ENCODE results near the gene DLG3.

Gene DLG3

GRCh38 chrX:70437011-70437410 lies 7.6 kb upstream of the DLG3 start:
- in situ Hi-C loops (cut with HindIII; ENCODE audit: low sequenced_read_pairs) = no loop called here

GRCh38 chrX:70437921-70438665 lies 6.5 kb upstream of the DLG3 start:
- in situ Hi-C loops (cut with HindIII; ENCODE audit: low sequenced_read_pairs) = no loop called here

- in situ Hi-C loops (cut with HindIII; ENCODE audit: low sequenced_read_pairs) = no loop called here
These were observed 5.6 kb upstream of the DLG3 start for GRCh38 chrX:70439016-70439415.

GRCh38 chrX:70442224-70442623 lies 2.4 kb upstream of the DLG3 start:
- in situ Hi-C loops (cut with HindIII; ENCODE audit: low sequenced_read_pairs) = no loop called here

- in situ Hi-C loops (cut with HindIII; ENCODE audit: low sequenced_read_pairs) = no loop called here
These were observed 466 bp downstream of the DLG3 start for GRCh38 chrX:70444946-70445656.

- in situ Hi-C loops (cut with HindIII; ENCODE audit: low sequenced_read_pairs) = no loop called here
These were observed 1.3 kb downstream of the DLG3 start for GRCh38 chrX:70445951-70446350.

- in situ Hi-C loops (cut with HindIII; ENCODE audit: low sequenced_read_pairs) = no loop called here
These were observed 2.0 kb downstream of the DLG3 start for GRCh38 chrX:70446380-70447350.

- in situ Hi-C loops (cut with HindIII; ENCODE audit: low sequenced_read_pairs) = no loop called here
These were observed 4.9 kb downstream of the DLG3 start for GRCh38 chrX:70449457-70449966.

GRCh38 chrX:70452143-70452733 lies 7.6 kb downstream of the DLG3 start:
- in situ Hi-C loops (cut with HindIII; ENCODE audit: low sequenced_read_pairs) = no loop called here

GRCh38 chrX:70453024-70453618 lies 8.5 kb downstream of the DLG3 start:
- in situ Hi-C loops (cut with HindIII; ENCODE audit: low sequenced_read_pairs) = no loop called here

- in situ Hi-C loops (cut with HindIII; ENCODE audit: low sequenced_read_pairs) = no loop called here
These were observed 10.1 kb downstream of the DLG3 start for GRCh38 chrX:70454441-70455365.

- in situ Hi-C loops (cut with HindIII; ENCODE audit: low sequenced_read_pairs) = no loop called here
These were observed 10.9 kb downstream of the DLG3 start for GRCh38 chrX:70455366-70456202.

- in situ Hi-C loops (cut with HindIII; ENCODE audit: low sequenced_read_pairs) = no loop called here
These were observed 11.6 kb downstream of the DLG3 start for GRCh38 chrX:70456256-70456655.

- in situ Hi-C loops (cut with HindIII; ENCODE audit: low sequenced_read_pairs) = no loop called here
These were observed 16.4 kb downstream of the DLG3 start for GRCh38 chrX:70461026-70461425.

- in situ Hi-C loops (cut with HindIII; ENCODE audit: low sequenced_read_pairs) = no loop called here
These were observed 19.4 kb downstream of the DLG3 start for GRCh38 chrX:70464051-70464450.

- in situ Hi-C loops (cut with HindIII; ENCODE audit: low sequenced_read_pairs) = no loop called here
These were observed 22.3 kb downstream of the DLG3 start for GRCh38 chrX:70466968-70467367.

- in situ Hi-C loops (cut with HindIII; ENCODE audit: low sequenced_read_pairs) = no loop called here
These were observed 24.1 kb downstream of the DLG3 start for GRCh38 chrX:70468709-70469108.

- in situ Hi-C loops (cut with HindIII; ENCODE audit: low sequenced_read_pairs) = no loop called here
These were observed 26.2 kb downstream of the DLG3 start for GRCh38 chrX:70470850-70471289.
